Measurements from ENCODE around the gene SRPK1.

Gene SRPK1

DNA sequence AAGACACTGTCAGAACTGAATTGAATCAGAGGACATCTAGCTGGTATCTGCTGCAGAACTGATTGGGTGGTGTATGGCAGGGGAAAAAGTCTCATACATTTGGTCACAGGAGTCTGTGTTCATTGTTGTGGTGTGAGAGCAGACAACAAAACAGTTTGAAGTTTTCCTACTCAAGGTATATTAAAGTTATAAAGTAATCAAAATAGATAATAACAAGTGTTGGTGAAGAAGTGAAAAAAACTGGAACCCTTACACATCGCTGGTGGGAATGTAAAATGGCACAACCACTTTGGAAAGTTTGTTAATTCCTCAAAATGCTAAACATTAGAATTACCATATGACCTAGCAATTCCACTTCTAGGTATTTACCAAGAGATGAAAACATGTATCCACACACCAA, 24.7 kb downstream of the SRPK1 start:
- peaks cover 29% of the 10 kb centered on the region for H3K36me3 Mint-ChIP-seq
- ATAC-seq: no peak
- no peak for DNase-seq (ENCODE audit: low spot score in 2 of 2)
- H3K9me3 Mint-ChIP-seq: no peaks in the 10 kb centered on the region
- peaks cover 25% of the 10 kb centered on the region for H3K4me1 Mint-ChIP-seq
- peak overlapping the region; percentile 10 for H3K27ac Mint-ChIP-seq
- H3K4me3 Mint-ChIP-seq: no peak overlapping the region

DNA sequence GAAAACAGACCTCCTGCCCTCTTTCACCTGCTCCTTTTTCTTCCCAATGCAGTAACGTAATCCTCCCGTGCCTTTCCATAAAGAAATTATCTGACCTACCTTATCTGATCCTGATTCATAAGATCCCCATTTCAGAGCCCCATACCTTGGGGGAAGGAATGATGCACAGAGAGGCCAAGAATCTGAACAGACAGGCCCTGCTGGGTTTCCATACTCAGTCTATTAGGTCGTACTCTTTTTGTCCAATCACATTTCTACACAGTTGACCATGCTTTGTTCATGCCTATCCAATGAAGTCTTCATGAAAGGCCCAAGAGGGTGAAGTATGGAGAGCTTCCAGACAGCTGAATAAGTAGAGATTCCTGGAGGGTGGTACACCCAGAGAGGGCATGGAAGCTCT, 25.3 kb downstream of the SRPK1 start:
- no peak overlapping the region for H3K4me3 Mint-ChIP-seq
- no peak for ATAC-seq
- no peak for DNase-seq (ENCODE audit: low spot score in 2 of 2)
- peaks cover 29% of the 10 kb centered on the region for H3K36me3 Mint-ChIP-seq
- H3K27ac Mint-ChIP-seq: peak overlapping the region; percentile 10
- H3K4me1 Mint-ChIP-seq: peaks cover 22% of the 10 kb centered on the region
- no peaks in the 10 kb centered on the region for H3K9me3 Mint-ChIP-seq

DNA sequence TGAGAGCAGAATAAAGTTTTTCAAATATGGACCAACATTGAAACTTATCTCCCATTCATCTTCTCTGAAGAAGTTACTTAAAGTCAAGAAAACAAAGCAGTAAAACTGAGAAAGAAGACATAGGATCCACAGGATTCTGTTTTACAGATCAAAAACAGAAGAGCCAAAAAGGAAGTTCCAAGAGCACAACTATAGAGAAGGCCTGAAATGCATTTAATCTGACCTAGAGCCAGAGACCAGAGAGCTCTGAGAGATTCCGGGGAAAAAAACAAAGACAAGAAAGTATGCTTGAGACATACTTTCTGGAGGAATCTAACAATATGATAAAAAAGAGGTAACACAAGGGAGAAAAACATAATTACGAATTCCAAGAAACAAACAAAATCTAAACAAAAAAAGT, 26.1 kb downstream of the SRPK1 start:
- H3K4me1 Mint-ChIP-seq: peaks cover 19% of the 10 kb centered on the region
- ATAC-seq: no peak
- DNase-seq (ENCODE audit: low spot score in 2 of 2): no peak
- H3K27ac Mint-ChIP-seq: no peak overlapping the region
- H3K4me3 Mint-ChIP-seq: no peak overlapping the region
- H3K9me3 Mint-ChIP-seq: no peaks in the 10 kb centered on the region
- peaks cover 32% of the 10 kb centered on the region for H3K36me3 Mint-ChIP-seq

DNA sequence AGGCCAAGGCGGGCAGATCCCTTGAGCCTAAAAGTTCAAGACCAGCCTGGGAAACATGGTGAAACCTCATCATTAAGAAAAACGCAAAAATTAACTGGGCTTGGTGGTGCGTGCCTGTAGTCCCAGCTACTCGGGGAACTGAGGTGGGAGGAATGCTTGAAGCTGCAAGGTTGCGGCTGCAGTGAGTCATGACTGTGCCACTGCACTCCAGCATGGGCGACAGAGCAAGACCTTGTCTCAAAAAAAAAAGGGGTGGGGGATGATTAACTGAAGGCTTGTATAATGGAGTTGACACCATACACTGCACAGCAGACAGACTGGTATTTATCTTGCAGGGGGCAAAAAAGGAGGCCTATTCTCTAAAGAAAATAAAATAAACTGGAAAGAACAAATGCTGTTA, 27.7 kb downstream of the SRPK1 start:
- Mint-ChIP-seq H3K27ac (no peak overlapping the region), H3K4me3 (no peak overlapping the region), H3K9me3 (no peaks in the 10 kb centered on the region), H3K36me3 (peaks cover 47% of the 10 kb centered on the region), H3K4me1 (peaks cover 14% of the 10 kb centered on the region)
- ATAC-seq (no peak), DNase-seq (ENCODE audit: low spot score in 2 of 2) (no peak)

DNA sequence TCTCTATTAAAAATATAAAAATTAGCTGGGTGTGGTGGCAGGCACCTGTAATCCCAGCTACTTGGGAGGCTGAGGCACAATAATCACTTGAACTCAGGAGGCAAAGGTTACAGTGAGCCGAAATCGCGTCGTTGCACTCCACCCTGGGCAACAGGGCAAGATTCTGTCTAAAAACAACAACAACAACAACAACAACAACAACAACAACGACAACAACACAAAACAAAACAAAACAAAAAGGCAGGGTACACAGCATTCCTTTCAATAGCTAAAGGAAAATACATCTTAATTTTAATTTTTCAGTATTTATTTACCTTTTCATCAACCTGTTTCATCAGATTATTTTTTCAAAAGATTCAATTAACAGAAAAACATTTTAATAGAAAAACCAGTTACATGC, 28.4 kb downstream of the SRPK1 start:
- no peaks in the 10 kb centered on the region for H3K9me3 Mint-ChIP-seq
- ATAC-seq: no peak
- no peak overlapping the region for H3K27ac Mint-ChIP-seq
- no peak for DNase-seq (ENCODE audit: low spot score in 2 of 2)
- H3K4me3 Mint-ChIP-seq: no peak overlapping the region
- peaks cover 55% of the 10 kb centered on the region for H3K36me3 Mint-ChIP-seq
- peaks cover 14% of the 10 kb centered on the region for H3K4me1 Mint-ChIP-seq

DNA sequence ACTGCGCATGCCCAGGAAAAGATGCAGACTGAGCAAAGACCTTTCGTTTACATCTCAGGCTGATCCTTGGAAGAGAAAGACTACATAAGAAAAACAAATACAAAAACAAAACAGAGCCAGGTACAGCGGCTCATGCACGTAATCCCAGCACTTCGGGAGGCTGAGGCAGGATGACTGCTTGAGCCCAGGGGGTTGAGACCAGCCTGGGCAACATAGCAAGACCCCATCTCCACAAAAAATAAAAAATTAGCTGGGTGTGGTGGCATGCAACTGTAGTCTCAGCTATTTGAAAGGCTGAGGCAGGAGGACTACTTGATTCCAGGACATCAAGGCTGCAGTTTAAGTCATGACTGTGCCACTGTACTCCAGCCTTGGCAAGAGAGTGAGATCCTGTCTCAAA, 41.7 kb downstream of the SRPK1 start:
- DNase-seq (ENCODE audit: low spot score in 2 of 2) (no peak), ATAC-seq (no peak)
- Mint-ChIP-seq H3K4me1 (peaks cover 6% of the 10 kb centered on the region), H3K27ac (no peak overlapping the region), H3K9me3 (peaks cover 14% of the 10 kb centered on the region), H3K36me3 (peaks cover 92% of the 10 kb centered on the region), H3K4me3 (no peak overlapping the region)

DNA sequence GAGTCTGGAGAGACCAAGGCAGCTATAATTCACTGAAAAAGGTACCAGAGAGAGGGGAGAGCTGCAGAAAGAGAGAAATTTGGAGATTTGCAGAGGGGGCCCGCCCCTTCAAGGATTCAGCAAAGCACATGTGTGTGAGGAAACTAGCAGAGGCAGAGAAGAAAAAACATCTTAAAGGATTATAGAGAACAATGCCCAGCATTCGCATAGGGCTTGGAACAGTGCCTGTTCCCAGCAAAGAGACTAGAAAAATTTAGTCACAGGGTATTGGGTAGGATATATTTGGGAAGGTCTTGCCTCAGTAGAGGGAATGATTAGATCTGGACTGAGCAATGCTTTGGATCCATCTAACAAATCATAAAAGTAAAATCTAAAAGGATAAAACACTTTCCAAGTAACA, 44.0 kb downstream of the SRPK1 start:
- H3K4me1 Mint-ChIP-seq: peaks cover 6% of the 10 kb centered on the region
- H3K27ac Mint-ChIP-seq: peak overlapping the region; percentile 4
- DNase-seq (ENCODE audit: low spot score in 2 of 2) (no peak), ATAC-seq (no peak)
- H3K36me3 Mint-ChIP-seq: peaks cover 92% of the 10 kb centered on the region
- no peak overlapping the region for H3K4me3 Mint-ChIP-seq
- H3K9me3 Mint-ChIP-seq: peaks cover 13% of the 10 kb centered on the region

DNA sequence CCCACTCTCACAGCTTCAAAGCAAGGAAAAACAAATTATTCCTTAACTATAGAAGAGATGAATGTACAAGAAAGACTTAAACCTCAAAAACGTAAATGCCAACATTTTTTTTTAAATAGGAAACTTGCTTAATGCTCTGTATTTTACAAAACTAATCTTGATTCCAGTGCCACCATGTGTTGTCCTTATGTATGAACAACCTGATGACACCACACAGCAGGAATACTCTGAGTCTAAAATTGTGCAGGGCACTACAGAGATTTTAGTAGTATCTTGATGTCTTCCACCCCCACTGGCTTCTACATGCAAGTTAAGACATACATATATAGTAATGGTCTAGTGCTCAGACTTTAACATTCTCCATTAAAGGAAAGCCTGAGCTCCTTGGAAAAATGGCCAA, 46.2 kb downstream of the SRPK1 start:
- Mint-ChIP-seq H3K36me3 (peaks cover 95% of the 10 kb centered on the region), H3K9me3 (no peaks in the 10 kb centered on the region), H3K27ac (no peak overlapping the region), H3K4me1 (peaks cover 6% of the 10 kb centered on the region), H3K4me3 (no peak overlapping the region)
- DNase-seq (ENCODE audit: low spot score in 2 of 2): no peak
- no peak for ATAC-seq

DNA sequence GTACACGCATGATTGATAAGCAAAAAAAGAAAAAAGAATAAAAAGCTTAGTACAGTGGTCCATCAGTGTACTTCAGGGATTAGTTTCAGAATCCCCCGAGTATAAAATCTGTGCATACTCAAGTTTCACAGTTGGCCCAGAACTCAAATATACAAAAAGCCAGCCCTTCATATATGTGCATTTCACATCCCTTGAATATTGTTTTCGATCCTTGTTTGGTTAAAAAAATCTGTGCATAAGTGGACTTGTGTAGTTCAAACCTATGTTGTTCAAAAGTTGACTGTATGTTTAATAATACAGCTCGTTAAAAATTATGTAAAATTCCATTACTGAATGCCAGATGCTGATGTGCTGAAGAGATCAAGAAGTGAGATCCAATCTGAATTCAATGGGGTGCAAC, 61.5 kb downstream of the SRPK1 start:
- DNase-seq (ENCODE audit: low spot score in 2 of 2) (no peak), ATAC-seq (no peak)
- no peaks in the 10 kb centered on the region for H3K9me3 Mint-ChIP-seq
- H3K36me3 Mint-ChIP-seq: peaks cover 94% of the 10 kb centered on the region
- peaks cover 7% of the 10 kb centered on the region for H3K4me1 Mint-ChIP-seq
- H3K27ac Mint-ChIP-seq: no peak overlapping the region
- no peak overlapping the region for H3K4me3 Mint-ChIP-seq

DNA sequence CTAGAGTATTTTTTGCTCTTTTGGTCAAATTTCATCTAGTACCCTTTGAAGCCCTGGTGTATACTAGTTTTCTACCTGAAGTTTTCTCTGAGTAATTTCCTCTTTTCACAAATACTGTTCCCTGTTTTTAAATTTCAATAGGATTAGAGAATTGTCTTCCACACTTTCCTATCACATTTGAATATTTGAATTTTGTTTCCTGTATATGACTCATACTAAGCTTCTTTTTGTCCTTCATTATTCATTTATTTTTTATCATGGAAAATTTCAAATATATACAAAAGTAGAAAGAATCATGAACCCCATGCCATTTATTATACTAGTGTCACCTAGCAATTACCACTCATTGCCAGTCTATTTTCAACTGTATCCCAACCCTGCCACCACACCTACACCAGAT, 63.0 kb downstream of the SRPK1 start:
- no peak overlapping the region for H3K4me3 Mint-ChIP-seq
- no peak for ATAC-seq

DNA sequence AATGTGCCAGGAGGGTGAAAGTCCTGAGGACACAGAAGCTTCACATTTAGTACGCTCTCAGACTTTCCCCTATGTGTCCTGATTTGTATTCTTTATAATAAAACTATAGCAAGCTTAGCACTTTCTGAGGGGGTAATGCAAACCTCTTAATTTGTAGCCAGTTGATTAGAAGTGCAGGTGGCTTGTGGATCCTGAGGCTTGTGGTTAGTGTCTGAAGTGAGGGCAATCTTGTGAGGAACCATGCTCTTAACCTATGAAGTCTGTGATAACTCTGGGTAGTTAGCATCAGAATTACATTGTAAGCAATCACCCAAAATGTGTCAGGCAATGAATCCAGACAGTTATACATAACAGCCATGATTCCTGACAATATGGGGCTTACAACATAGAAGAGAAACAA, 64.6 kb downstream of the SRPK1 start:
- no peak for DNase-seq (ENCODE audit: low spot score in 2 of 2)
- no peaks in the 10 kb centered on the region for H3K4me1 Mint-ChIP-seq
- no peak overlapping the region for H3K27ac Mint-ChIP-seq
- no peaks in the 10 kb centered on the region for H3K9me3 Mint-ChIP-seq
- H3K36me3 Mint-ChIP-seq: peaks cover 94% of the 10 kb centered on the region
- no peak for ATAC-seq
- no peak overlapping the region for H3K4me3 Mint-ChIP-seq

More for the DNA sequence above, 63.0 kb downstream of the SRPK1 start:
- peaks cover 7% of the 10 kb centered on the region for H3K4me1 Mint-ChIP-seq
- DNase-seq (ENCODE audit: low spot score in 2 of 2): no peak
- no peaks in the 10 kb centered on the region for H3K9me3 Mint-ChIP-seq
- peaks cover 96% of the 10 kb centered on the region for H3K36me3 Mint-ChIP-seq
- H3K27ac Mint-ChIP-seq: no peak overlapping the region

DNA sequence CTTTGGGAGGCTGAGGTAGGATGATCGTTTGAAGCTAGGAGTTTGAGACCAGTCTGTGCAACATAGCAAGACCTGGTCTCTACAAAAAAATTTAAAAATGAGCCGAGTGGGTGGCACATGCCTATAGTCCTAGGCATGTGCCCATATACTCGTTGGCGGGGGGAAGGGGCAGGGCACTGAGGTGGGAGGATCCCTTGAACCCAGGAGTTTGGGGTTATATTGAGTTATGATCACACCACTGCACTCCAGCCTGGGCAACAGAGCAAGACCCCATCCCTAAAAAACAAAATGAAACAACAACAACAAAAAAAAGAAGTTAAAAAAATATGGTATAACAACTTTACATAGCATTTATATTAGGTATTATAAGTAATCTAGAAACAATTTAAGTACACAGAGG, 67.9 kb downstream of the SRPK1 start:
- H3K4me3 Mint-ChIP-seq: no peak overlapping the region
- ATAC-seq: no peak
- H3K9me3 Mint-ChIP-seq: no peaks in the 10 kb centered on the region
- no peak overlapping the region for H3K27ac Mint-ChIP-seq
- H3K4me1 Mint-ChIP-seq: no peaks in the 10 kb centered on the region
- no peak for DNase-seq (ENCODE audit: low spot score in 2 of 2)
- peaks cover 95% of the 10 kb centered on the region for H3K36me3 Mint-ChIP-seq

DNA sequence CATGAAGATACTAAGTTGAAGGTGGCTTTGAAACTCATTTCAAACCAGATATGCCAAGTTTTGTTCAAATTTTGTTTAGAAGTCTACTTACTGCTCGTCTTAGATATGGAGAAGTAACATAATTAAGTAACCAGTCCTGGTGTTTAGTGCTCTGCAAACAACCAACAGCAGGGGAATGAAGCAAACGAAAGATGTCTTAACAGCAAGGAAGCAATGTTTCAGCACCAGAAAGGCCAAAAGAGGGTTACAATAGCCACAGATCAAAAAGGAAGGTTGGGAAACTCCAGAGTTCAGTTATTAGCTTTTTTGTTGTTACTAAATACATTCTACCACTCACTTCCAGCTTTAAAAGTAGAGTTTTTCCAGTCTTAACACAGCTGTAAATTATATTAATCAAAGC, 70.7 kb downstream of the SRPK1 start:
- DNase-seq (ENCODE audit: low spot score in 2 of 2) (no peak), ATAC-seq (no peak)
- Mint-ChIP-seq H3K36me3 (peaks cover 95% of the 10 kb centered on the region), H3K4me3 (no peak overlapping the region), H3K9me3 (no peaks in the 10 kb centered on the region), H3K4me1 (no peaks in the 10 kb centered on the region), H3K27ac (no peak overlapping the region)

DNA sequence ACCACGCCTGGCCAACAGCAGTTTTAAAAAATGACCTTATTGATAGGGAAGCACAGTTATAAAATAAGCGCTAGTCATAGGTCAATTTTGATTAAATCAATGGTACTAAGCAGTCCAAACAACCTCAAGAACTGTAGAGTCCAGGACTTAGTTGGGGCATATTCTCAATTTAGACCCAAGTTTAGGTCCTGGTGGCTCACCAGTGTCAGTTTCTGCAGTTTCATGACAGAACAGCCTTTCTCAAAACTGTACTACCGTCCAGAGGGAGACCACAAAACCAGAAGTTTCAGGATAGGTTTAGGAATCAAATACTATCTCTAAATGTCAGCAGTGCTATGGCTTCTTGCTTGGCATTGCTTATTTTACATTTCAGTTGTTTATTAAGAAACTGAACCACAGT, 76.6 kb downstream of the SRPK1 start:
- Mint-ChIP-seq H3K36me3 (peaks cover 98% of the 10 kb centered on the region), H3K4me1 (no peaks in the 10 kb centered on the region), H3K9me3 (no peaks in the 10 kb centered on the region), H3K27ac (no peak overlapping the region), H3K4me3 (no peak overlapping the region)
- ATAC-seq (no peak), DNase-seq (ENCODE audit: low spot score in 2 of 2) (no peak)

DNA sequence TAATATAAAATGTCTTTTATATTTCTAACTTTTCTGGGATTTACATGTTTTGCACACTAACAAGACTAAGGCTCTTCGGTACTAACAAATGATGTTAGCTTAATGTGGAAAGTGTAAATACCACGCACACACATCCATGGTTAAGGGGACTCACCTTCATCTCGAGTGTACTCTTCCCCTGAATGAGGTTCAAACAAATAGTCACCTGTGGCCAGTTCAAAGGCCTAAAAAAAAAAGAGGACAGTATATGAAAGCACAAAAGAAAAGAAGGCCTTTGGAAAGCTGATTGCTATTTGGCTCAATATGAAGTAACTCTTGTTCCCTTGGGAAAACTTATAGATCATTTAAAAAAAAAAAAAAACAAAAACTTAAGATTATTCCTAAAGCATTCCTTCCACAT, 78.5 kb downstream of the SRPK1 start:
- Mint-ChIP-seq H3K4me3 (no peak overlapping the region), H3K9me3 (no peaks in the 10 kb centered on the region), H3K27ac (no peak overlapping the region), H3K36me3 (peaks cover 100% of the 10 kb centered on the region), H3K4me1 (no peaks in the 10 kb centered on the region)
- ATAC-seq: no peak
- DNase-seq (ENCODE audit: low spot score in 2 of 2): no peak

DNA sequence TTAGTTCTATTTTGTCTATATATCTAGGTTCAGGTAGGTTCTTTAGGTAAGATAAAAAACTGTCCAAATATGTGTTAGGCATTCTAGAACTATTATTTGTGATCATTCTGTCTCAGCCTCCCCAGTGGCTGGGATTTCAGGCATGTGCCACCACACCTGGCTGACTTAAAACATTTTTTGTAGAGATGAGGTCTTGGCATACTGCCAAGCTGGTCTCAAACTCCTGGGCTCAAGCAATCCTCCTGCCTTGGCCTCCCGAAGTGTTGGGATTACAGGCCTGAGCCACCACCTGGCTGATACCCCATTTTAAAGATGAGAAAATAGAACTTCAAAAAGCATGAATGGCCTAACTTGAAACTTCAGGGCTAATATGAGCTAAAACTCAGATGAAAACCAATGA, 81.9 kb downstream of the SRPK1 start:
- peaks cover 97% of the 10 kb centered on the region for H3K36me3 Mint-ChIP-seq
- no peak for ATAC-seq

DNA sequence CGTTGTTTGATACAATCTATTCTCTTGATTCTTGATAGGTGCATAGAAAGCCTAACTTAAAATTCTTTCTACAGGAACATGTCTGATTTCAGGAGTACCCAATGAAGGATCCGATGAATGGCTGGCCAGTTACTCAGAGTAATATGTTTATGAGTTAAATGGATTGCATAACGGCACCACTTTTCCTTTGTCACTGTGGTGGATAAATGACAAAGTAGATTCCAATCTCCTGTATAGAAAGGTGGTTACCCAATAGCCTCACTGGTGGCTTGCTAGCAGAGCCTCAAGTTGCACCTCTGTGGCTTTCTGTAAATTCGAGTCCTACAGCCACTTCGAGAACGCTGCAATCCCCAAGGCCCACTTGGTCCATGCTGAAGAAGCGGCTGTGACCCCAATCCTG, 87.4 kb downstream of the SRPK1 start:
- ATAC-seq (no peak), DNase-seq (ENCODE audit: low spot score in 2 of 2) (no peak)
- Mint-ChIP-seq H3K4me3 (no peak overlapping the region), H3K27ac (no peak overlapping the region), H3K9me3 (no peaks in the 10 kb centered on the region), H3K36me3 (peaks cover 61% of the 10 kb centered on the region), H3K4me1 (no peaks in the 10 kb centered on the region)

More for the DNA sequence above, 81.9 kb downstream of the SRPK1 start:
- H3K4me1 Mint-ChIP-seq: no peaks in the 10 kb centered on the region
- no peak for DNase-seq (ENCODE audit: low spot score in 2 of 2)
- no peaks in the 10 kb centered on the region for H3K9me3 Mint-ChIP-seq
- H3K4me3 Mint-ChIP-seq: no peak overlapping the region
- H3K27ac Mint-ChIP-seq: no peak overlapping the region
